C4-2B (cell line): Measurements from ENCODE around the gene OVCH1.

Source experiments
- ZFX ChIP-seq: fragments of 450-650 bp; IDR thresholded peaks from 2 replicates; pipeline ENCODE4 v1.6.1; 2017
- TF ChIP-seq, protein P1 (sequence below): fragments of 450-650 bp; conservative IDR thresholded peaks from 2 replicates; pipeline ENCODE4 v1.5.1; 2017; ENCODE audit warnings: mild to moderate bottlenecking

DNA sequence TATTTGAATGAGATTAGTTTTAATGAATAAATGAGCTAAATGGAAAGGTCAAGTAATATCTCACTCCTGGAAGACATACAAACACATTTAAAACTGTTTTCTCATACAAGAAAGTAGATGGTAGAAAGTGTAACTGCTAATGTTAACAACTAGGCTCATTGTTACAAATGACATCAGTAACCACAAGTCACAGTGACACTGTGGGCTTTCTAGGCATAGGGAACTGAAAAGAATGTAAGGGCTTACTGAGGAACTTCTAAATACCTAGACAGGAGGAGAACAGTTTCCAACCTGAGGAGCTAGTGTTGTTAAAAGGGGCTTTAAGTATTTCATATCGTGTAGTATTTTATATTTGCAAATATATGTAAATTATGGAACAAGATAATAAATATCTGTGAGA is 99.0 kb downstream of the OVCH1 start:
- TF ChIP-seq, protein P1, sequence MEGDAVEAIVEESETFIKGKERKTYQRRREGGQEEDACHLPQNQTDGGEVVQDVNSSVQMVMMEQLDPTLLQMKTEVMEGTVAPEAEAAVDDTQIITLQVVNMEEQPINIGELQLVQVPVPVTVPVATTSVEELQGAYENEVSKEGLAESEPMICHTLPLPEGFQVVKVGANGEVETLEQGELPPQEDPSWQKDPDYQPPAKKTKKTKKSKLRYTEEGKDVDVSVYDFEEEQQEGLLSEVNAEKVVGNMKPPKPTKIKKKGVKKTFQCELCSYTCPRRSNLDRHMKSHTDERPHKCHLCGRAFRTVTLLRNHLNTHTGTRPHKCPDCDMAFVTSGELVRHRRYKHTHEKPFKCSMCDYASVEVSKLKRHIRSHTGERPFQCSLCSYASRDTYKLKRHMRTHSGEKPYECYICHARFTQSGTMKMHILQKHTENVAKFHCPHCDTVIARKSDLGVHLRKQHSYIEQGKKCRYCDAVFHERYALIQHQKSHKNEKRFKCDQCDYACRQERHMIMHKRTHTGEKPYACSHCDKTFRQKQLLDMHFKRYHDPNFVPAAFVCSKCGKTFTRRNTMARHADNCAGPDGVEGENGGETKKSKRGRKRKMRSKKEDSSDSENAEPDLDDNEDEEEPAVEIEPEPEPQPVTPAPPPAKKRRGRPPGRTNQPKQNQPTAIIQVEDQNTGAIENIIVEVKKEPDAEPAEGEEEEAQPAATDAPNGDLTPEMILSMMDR = no peak
- no peak for TF ChIP-seq ZFX
